ENCODE data around the gene TRIO.

DNA sequence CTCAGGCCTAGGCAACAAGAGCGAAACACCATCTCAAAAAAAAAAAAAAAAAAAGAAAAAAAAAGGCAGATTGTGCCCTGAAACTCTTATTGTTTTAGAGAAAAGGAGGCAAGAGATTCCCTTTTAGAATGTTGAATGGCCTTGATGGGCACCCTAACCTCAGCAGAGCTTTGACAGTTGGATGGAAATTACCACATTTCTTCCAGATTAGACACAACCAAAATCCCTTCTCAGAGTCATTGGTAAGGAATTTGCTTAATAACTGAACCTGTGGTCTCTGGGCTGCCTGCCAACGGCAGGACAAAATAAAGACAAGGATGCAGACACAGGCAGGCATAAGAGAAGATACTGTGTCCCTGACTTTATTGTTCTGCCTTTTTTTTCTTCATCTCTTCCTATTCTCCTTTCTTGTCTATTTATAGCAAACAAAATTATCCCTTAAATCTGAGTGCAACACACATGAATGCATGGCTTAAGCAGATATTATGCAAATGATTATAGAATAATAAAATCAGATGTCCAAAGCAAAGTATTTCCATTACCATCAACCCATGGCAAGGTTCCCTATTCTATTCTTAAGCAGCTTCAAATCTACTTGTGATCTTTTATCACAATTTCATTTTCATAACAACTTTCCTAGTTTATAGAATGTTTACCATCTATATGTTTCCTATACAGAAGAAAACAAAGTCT is 37.3 kb upstream of the TRIO start:
- TF ChIP-seq NRF1 (IDR thresholded peaks at IDR 0.05; ENCODE audit: low read depth, low read length) (no peak), EP300 (IDR thresholded peaks at IDR 0.05; ENCODE audit: borderline replicate concordance in 1 of 2, low read depth in 1 of 2, low read length in 1 of 2) (peak; percentile 20 to 94; a peak in 2 of 4 replicates), EZH2phosphoT487 (IDR thresholded peaks at IDR 0.05; ENCODE audit: borderline replicate concordance, low read depth) (no peak), GABPA (IDR thresholded peaks at IDR 0.05; ENCODE audit: low read depth) (no peak), FOXM1 (IDR thresholded peaks at IDR 0.05; ENCODE audit: low read depth) (no peak; the same call in 1 of the 2 replicates), TCF12 (IDR thresholded peaks at IDR 0.05) (peak; percentile 81), POLR2AphosphoS5 (IDR thresholded peaks at IDR 0.05; ENCODE audit: low read depth, low read length) (peak; percentile 76; the same call in 1 of the 2 replicates), RXRA (IDR thresholded peaks at IDR 0.05; ENCODE audit: borderline replicate concordance, low read depth) (no peak), YY1 (IDR thresholded peaks at IDR 0.05; ENCODE audit: low read depth) (no peak)
- TF ChIP-seq, protein P1, sequence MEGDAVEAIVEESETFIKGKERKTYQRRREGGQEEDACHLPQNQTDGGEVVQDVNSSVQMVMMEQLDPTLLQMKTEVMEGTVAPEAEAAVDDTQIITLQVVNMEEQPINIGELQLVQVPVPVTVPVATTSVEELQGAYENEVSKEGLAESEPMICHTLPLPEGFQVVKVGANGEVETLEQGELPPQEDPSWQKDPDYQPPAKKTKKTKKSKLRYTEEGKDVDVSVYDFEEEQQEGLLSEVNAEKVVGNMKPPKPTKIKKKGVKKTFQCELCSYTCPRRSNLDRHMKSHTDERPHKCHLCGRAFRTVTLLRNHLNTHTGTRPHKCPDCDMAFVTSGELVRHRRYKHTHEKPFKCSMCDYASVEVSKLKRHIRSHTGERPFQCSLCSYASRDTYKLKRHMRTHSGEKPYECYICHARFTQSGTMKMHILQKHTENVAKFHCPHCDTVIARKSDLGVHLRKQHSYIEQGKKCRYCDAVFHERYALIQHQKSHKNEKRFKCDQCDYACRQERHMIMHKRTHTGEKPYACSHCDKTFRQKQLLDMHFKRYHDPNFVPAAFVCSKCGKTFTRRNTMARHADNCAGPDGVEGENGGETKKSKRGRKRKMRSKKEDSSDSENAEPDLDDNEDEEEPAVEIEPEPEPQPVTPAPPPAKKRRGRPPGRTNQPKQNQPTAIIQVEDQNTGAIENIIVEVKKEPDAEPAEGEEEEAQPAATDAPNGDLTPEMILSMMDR (IDR thresholded peaks at IDR 0.05): no peak
- TF ChIP-seq, protein P2, sequence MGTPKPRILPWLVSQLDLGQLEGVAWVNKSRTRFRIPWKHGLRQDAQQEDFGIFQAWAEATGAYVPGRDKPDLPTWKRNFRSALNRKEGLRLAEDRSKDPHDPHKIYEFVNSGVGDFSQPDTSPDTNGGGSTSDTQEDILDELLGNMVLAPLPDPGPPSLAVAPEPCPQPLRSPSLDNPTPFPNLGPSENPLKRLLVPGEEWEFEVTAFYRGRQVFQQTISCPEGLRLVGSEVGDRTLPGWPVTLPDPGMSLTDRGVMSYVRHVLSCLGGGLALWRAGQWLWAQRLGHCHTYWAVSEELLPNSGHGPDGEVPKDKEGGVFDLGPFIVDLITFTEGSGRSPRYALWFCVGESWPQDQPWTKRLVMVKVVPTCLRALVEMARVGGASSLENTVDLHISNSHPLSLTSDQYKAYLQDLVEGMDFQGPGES (IDR thresholded peaks at IDR 0.05; ENCODE audit: low read depth, low read length): no peak
- TF ChIP-seq, protein P3, sequence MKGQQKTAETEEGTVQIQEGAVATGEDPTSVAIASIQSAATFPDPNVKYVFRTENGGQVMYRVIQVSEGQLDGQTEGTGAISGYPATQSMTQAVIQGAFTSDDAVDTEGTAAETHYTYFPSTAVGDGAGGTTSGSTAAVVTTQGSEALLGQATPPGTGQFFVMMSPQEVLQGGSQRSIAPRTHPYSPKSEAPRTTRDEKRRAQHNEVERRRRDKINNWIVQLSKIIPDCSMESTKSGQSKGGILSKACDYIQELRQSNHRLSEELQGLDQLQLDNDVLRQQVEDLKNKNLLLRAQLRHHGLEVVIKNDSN (IDR thresholded peaks at IDR 0.05; ENCODE audit: borderline replicate concordance, low read depth): no peak
- TF ChIP-seq, protein P4, sequence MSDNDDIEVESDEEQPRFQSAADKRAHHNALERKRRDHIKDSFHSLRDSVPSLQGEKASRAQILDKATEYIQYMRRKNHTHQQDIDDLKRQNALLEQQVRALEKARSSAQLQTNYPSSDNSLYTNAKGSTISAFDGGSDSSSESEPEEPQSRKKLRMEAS (IDR thresholded peaks at IDR 0.05; ENCODE audit: low read depth): peak; percentile 57; the same call in 1 of the 2 replicates
- TF ChIP-seq, protein P5, sequence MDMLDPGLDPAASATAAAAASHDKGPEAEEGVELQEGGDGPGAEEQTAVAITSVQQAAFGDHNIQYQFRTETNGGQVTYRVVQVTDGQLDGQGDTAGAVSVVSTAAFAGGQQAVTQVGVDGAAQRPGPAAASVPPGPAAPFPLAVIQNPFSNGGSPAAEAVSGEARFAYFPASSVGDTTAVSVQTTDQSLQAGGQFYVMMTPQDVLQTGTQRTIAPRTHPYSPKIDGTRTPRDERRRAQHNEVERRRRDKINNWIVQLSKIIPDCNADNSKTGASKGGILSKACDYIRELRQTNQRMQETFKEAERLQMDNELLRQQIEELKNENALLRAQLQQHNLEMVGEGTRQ (IDR thresholded peaks at IDR 0.05; ENCODE audit: borderline replicate concordance, low read depth, low read length): no peak
